Measurements from ENCODE around the gene MBP.
A peak's percentile ranks its signal among the peaks of the same experiment; 100 is the strongest.

MBP gene

GRCh38 chr18:77132369-77133050 lies at the start of gene MBP:
TSS of gene MBP (minus strand) at chr18:77132783. CDS start at chr18:77105261, 27,522 bp downstream.
- DNase-seq (ENCODE audit: low spot score): peak; percentile 56

- DNase-seq (ENCODE audit: low spot score): no peak
Observed at GRCh38 chr18:77181950-77182707, 49.5 kb upstream of the MBP start.

- DNase-seq (ENCODE audit: low spot score): peak; percentile 8
Observed at GRCh38 chr18:77178559-77178958, 46.0 kb upstream of the MBP start.

GRCh38 chr18:77177009-77177408 lies 44.4 kb upstream of the MBP start:
- no peak for DNase-seq (ENCODE audit: low spot score)

GRCh38 chr18:77173275-77174030 lies 40.9 kb upstream of the MBP start:
- DNase-seq (ENCODE audit: low spot score): no peak

- no peak for DNase-seq (ENCODE audit: low spot score)
Observed at GRCh38 chr18:77170890-77171410, 38.4 kb upstream of the MBP start.

- DNase-seq (ENCODE audit: low spot score): no peak
Observed at GRCh38 chr18:77168811-77169311, 36.3 kb upstream of the MBP start.

- DNase-seq (ENCODE audit: low spot score): no peak
Observed at GRCh38 chr18:77167251-77167650, 34.7 kb upstream of the MBP start.

GRCh38 chr18:77166523-77166922 lies 33.9 kb upstream of the MBP start:
- no peak for DNase-seq (ENCODE audit: low spot score)

- DNase-seq (ENCODE audit: low spot score): no peak
Observed at GRCh38 chr18:77165503-77166188, 33.1 kb upstream of the MBP start.

- no peak for DNase-seq (ENCODE audit: low spot score)
Observed at GRCh38 chr18:77164763-77165485, 32.3 kb upstream of the MBP start.

GRCh38 chr18:77164026-77164425 lies 31.4 kb upstream of the MBP start:
- DNase-seq (ENCODE audit: low spot score): no peak

- DNase-seq (ENCODE audit: low spot score): no peak
Observed at GRCh38 chr18:77162580-77162979, 30.0 kb upstream of the MBP start.

GRCh38 chr18:77161961-77162360 lies 29.4 kb upstream of the MBP start:
- DNase-seq (ENCODE audit: low spot score): no peak

GRCh38 chr18:77161383-77161782 lies 28.8 kb upstream of the MBP start:
- no peak for DNase-seq (ENCODE audit: low spot score)

- DNase-seq (ENCODE audit: low spot score): no peak
Observed at GRCh38 chr18:77160515-77160914, 27.9 kb upstream of the MBP start.

GRCh38 chr18:77157312-77157711 lies 24.7 kb upstream of the MBP start:
- no peak for DNase-seq (ENCODE audit: low spot score)

- DNase-seq (ENCODE audit: low spot score): no peak
Observed at GRCh38 chr18:77155031-77155430, 22.4 kb upstream of the MBP start.

- no peak for DNase-seq (ENCODE audit: low spot score)
Observed at GRCh38 chr18:77153404-77153803, 20.8 kb upstream of the MBP start.

- DNase-seq (ENCODE audit: low spot score): no peak
Observed at GRCh38 chr18:77151772-77152520, 19.4 kb upstream of the MBP start.
